CD4-positive, alpha-beta T cell treated with Interleukin-4 for 4 hours (primary cell): ENCODE measurements around the gene FAM180A.
"Not testable (repeated sequence)": the region's sequence is repeated elsewhere in the genome, so short reads cannot be mapped to it uniquely, and the experiment has no call there.

Experiments used
- DNase-seq: peaks from one replicate; pipeline ENCODE4 v3.0.0-alpha.2; 2020

Gene FAM180A

DNA sequence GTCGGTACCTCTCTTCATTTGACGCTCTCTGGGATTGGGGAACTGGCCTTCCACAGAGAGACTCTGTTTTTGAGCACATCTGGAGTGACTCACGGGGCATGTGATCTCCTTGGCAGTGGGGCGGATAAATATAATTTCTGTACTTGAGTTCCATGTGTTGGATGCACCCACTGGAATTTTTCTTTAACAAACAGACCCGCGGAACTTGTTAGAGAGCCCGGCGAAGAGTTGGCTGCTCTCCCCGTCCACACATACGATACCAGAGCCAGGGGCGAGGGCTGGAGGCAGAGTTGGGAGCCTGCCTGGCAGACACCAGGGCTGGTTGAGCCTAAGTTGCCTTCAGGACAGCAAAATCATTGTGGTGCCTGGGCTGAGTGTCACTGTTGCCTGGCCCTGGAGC, at the start of gene FAM180A:
Gene FAM180A (minus strand): TSS at position 44 of the 400 bp plus-strand sequence. CDS start 233 bp downstream, outside the sequence.
- no peak for DNase-seq

DNA sequence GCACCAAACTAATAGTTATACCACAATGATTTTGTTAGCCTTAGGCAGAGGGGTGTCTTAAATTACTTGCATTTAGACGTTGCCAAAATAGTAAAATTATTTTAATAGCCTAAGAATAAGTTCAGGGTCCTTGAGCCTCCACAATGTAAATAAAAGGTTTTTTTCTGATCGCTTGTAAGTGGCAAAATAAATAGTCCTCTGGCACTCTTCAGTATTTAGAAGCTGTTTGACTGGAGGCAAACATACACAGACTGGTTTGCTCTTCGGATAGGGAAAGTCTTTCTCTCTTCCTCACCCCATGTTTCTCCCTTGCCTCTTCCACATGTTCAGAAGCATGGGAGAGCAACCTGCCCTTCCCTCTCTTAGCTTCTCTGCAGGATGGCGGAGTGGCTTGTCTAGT, 49.5 kb upstream of the FAM180A start:
- no peak for DNase-seq

DNA sequence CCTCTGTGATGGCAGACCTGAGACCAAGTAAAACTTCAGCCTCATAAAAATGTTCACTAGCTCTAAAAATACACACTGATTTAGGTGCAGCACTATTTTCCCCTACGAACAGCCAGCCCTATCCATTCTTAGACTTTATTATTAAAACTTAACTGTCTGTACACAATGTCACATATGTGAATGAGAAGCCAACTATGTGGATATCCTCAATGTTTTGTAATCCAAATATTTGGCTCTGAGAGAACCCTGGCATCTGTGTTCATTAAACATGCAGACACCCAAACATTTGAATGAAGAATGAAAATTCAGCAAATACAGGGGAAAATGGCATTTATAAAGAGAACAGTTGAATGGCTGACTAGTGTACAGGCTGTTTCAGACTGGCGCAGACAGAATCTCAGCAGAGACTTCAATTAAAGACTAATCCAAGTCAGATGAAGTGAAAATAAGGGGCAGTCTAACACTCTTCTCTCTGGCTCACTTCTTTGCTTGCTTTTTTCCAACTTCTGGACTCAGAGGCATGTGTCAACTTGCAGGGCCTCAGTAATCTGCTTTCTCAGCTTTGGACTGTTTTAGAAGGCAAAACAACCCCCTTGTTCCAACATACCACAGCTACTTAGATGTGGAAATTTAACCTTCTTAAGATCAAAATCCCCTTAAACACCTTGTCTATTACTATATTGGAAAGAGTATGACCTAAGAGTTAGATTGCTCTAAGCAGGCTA, 47.4 kb upstream of the FAM180A start:
- no peak for DNase-seq

GRCh38 chr7:135793841-135794240, 45.2 kb upstream of the FAM180A start:
- no peak for DNase-seq

DNA sequence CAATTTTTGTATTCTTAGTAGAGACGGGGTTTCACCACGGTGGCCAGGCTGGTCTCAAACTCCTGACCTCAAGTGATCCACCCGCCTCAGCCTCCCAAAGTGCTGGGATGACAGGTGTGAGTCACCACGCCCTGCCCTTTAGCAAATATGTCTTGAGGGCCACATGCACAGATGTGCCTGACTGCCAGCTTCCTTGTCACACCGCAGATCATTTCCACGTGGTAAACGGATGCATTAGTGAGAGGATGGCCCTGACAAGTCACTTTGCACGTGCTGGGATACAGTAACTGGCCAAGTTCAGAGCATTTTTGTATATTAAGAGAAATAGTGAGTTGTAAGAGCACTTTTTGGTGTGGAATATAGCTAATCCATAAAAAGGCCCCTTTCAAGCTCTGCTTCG, 44.3 kb upstream of the FAM180A start:
- no peak for DNase-seq

- no peak for DNase-seq
Measured at GRCh38 chr7:135792363-135792668, 43.7 kb upstream of the FAM180A start.

DNA sequence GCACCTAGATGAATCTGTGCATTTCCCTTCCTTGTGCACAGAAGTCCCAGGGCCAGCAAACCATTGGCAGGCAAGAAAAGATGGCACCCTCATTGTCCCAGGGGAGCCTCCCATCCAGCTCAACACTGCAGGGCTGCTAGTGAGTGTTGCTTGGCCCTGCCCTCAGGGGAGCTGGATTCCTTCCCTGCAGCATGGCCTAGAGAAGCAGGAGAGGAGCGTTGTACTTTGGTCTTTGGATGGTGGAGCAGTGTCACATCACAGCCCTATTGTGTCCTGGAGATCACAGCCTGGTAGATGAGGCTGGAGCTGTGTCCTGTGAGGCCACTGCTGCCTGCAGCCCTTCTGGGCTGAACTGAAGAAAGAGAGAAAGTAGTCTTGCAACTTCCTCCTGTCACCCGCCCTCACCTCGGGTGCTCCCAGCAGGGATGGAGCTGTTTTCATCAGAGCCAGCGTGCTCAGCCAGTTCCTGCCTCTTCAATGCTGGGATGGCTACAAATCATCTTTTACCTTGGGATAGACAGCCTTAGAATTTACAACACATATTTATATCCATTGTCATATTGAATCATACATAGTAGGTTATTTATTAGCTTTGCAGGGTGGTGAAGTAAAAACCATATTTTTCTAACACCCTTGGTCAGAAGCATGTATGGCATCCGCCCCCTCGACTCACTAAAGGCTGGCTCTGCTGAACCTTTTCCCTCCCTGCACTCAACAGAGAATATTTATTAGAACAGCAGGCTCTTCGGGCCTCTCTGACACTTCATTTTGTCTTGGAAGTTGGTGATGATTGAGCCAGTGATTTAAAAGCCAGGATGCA, 43.1 kb upstream of the FAM180A start:
- no peak for DNase-seq

GRCh38 chr7:135790371-135790977, 41.9 kb upstream of the FAM180A start:
- no peak for DNase-seq

GRCh38 chr7:135789956-135790355, 41.3 kb upstream of the FAM180A start:
- no peak for DNase-seq

DNA sequence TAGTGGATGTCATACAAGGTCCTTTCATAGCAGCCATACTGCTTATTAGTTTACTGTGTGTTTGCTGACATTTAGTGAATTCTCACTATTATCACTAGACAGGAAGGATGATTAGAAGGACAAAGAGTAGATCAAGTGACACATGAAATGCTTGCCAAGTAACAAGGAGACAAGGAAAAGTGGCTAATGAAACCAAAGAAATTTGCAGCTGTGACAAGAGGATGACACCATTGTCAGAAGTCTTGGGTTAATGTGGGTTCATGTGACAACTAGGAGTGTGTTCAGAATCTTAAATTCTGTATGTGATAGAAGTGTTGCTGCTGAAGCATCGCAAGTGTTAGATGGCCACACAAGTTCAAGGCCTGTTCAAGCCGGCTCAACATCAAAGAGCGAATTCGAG, 40.8 kb upstream of the FAM180A start:
- no peak for DNase-seq

GRCh38 chr7:135786911-135787310, 38.3 kb upstream of the FAM180A start:
- DNase-seq: no peak

GRCh38 chr7:135785065-135785464, 36.5 kb upstream of the FAM180A start:
- DNase-seq: no peak

DNA sequence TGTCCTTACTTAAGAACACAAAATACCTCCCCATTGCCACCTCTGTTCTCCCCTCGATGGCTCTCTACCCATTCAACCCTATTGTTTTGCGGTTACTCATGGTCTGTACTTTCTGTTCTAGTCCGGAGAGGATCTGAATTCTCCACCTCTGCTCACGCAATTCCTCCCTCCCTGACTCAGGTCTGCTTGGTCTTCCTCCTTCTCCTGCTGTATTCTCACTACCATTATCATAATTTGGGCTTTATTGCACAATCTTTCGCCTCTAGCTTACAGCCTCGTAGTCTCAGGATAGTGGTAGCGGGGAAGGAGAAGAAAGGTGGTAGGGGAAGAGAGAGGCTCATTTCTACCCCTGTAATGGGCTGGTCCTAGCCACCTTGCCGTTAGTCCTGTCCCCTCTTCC, 35.4 kb upstream of the FAM180A start:
- no peak for DNase-seq

DNA sequence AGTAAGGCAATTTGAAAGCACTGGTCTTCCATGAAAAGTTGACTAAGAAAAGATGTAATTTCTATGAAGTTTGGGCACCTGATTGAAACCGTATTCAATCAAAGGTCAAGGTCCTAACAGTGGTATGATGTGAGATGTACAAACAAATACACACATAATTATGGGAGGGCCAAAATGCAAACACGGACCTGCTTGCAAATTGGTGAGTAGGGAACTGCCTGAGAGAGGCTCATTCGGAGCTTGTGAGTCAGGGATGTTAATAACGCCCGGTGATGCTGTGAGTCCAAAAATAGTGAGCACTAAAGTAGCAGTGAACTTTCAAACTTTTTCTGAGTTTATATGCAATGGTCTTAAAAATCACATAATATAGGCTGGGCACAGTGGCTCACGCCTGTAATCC, 34.2 kb upstream of the FAM180A start:
- DNase-seq: no peak

GRCh38 chr7:135782377-135782776, 33.8 kb upstream of the FAM180A start:
- DNase-seq: no peak

DNA sequence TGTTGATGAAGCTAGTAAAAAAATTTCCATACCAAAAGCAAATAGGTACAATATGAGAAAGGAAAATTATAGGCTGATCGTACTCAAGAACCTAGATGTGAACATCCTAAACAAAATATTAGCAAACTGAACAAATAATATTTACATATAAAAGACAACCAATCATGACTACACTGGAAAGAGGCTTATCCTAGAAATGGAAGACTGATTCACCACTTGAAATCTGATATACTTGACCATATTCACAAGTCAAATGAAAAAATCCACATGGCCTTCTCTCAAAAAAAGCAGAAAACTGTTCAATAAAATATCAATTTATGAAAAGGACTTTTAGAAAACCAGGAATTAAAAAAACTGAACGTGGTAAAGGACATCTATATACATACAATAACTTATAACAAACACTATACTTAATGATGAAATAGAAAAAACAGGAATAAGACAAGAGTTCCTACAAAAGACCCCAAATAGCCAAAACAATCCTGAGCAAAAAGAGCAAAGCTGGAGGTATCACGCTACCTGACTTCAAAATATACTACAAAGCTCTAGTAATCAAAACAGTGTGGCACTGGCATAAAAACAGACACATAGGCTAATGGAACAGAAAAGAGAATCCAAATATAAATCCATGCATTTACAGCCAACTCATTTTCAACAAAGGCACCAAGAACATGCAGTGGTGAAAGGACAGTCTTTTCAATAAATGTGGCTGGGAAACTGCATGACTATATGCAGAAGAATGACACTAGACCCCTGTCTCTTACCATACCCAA, 29.2 kb upstream of the FAM180A start:
- no peak for DNase-seq

DNA sequence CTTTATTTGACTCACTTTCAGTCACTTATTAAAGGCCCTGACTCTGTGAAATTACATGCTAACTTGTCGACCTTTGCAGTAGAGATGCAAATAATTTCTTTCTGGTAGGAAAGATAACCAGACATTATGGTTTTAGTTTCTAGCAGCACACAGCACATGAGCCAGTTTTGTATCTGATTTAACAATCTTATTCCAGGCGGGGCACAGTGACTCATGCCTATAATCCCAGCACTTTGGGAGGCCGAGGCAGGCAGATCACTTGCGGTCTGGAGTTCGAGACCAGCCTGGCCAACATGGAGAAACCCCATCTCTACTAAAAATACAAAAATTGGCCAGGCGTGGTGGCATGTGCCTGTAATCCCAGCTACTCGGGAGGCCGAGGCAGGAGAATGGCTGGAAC, 27.3 kb upstream of the FAM180A start:
- DNase-seq: not testable (repeated sequence)

DNA sequence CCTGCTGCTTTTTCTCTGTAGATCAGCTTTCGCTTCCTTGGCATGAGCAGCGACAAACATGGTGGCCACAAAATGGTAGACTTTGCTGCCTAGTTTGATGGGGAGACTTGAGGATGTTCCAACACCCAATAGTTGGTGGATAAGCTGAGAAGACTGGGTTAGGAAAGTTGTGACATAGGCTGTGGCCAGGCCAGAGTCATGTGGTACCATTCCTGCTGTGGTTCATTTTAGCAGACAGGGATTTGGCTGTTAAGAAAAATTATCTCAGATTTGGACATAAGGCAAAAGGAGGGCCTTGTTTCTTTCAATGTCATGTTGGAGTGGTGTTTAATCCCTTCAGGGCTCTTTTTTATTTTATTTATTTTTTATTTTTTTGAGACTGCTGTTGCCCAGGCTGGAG, 26.6 kb upstream of the FAM180A start:
- DNase-seq: no peak

DNA sequence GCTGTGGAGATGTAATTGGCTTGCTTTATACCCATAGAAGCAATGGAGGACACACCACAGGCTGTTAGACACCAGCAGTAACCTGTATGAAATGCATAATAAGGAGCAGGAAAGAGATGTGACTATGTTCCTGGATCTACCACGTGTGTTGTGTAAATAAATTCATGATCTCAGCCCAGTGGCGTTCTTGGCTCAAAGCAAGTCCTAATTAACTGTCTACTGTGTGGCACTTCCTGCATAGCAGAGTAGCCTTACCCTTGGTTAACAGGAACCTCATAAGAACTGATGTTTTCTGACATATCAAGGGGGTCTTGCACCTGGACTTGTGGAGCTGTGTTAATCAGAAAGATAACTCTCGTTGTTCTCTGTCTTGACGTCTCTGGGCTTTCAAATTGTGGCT, 25.7 kb upstream of the FAM180A start:
- no peak for DNase-seq

DNA sequence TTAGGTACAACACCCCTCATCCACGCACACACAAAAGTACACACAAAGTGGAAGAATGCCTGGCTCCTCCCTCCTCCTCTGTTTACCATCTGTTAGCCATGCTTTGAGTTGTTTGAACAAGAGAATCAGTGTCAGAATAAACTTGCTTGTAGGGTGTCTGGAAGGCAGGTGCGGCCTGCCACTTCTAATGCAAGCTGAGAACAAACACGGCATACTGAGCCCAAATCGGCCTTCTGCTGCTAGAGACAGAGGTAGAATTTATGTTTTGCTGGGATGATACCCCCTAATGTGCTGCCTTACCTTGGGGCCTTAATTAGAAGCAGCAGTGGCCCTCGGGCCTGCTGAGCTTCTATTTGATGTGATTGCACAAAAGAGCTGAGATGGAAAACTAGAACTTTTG, 24.9 kb upstream of the FAM180A start:
- no peak for DNase-seq

- no peak for DNase-seq
Measured at GRCh38 chr7:135772639-135773222, 24.1 kb upstream of the FAM180A start.

DNA sequence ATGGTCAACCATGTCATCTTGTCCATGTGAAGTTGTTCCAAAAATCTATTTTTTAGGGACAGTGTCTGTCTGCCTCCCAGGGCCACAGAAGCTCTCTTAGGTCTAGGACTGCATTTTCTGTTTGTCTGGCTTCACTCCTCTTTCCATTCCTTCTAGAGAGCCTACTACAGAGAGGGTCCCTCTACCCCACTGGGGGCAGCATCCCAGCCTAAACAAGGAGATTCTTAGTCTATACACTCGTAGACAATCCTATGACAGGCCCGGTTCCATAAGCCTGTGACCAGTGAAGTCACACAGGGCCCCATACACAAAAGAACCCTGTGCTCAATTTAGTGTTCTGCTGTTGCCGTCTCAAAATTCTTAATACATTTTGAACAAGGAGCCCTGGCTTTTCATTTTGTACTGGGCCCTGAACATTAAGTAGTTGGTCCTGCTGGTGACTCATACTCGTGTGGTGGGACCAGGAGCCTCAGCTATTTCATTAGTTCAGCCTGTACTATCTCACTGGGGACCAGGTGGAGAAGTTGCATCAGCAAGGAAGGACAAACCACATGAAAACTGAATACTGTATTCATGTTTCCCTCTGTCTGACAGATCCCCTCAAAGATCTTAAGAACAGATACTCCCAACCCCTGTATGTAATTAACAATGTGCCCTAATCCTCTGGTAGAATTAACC, 23.5 kb upstream of the FAM180A start:
- DNase-seq: no peak
